Measurements from ENCODE around the gene LARP4B. TPM values are rescaled to one million over a fixed set of nuclear protein-coding genes. Genes with fewer than 3 reads are reported as not detected.

Gene LARP4B
- total and polyA plus RNA-seq, 2 of the 13 experiments (the other 11 are each of a cell fraction or from before 2014, with no cell fraction given), result 19.5 to 30.2 TPM

GRCh38 chr10:869171-869570 lies 62.3 kb downstream of the LARP4B start:
- Histone ChIP-seq H4K20me1 (ENCODE audit: insufficient read depth, low read length) (no peaks in the 10 kb centered on the region; the same call in 1 of the 2 replicates), H3K79me2 (ENCODE audit: insufficient read depth, low read length) (peaks cover 23% of the 10 kb centered on the region), H3K4me3 (replicated peaks in 1 of 3; ENCODE audit: insufficient read depth in 1 of 3, low read depth in 2 of 3, low read length in 3 of 3) (no peak overlapping the region), H3K9ac (ENCODE audit: insufficient read depth, low read depth, low read length) (no peak overlapping the region), H2AFZ (ENCODE audit: low read length) (no peak overlapping the region), H3K36me3 (replicated peaks in 1 of 2; ENCODE audit: control insufficient read depth in 1 of 2, insufficient read depth in 2 of 2, low read length in 2 of 2) (peaks cover 17 to 79% of the 10 kb centered on the region in 2 experiments; a peak in 4 of 5 replicates), H3K4me2 (ENCODE audit: low read depth, low read length) (no peak overlapping the region), H3K27me3 (ENCODE audit: control insufficient read depth in 1 of 2, insufficient read depth in 2 of 2, low read length in 2 of 2) (no peaks in the 10 kb centered on the region), H3K27ac (ENCODE audit: extremely low read length, insufficient read depth, low read length) (no peak overlapping the region), H3K9me3 (ENCODE audit: low read length) (no peaks in the 10 kb centered on the region), H3K4me1 (ENCODE audit: insufficient read depth, low read length) (no peaks in the 10 kb centered on the region)
- ATAC-seq (no peak), DNase-seq (ENCODE audit: low spot score) (no peak), FAIRE-seq (no peak)
- WGBS (ENCODE audit: low lambda C conversion rate), result 95% methylated on average over 3 of the region's 3 CpGs
- in situ Hi-C loops (cut with HindIII; ENCODE audit: extremely low pct_ligation_motif_present, low pct_unique_long_range_greater_than_20kb) (no loop called here), intact Hi-C loops (cut with micrococcal nuclease; ENCODE audit: unreplicated experiment) (no loop called here)
- BruUV-seq (replicated peaks), result no TSS peak
- ChIA-PET POLR2A (no interaction called here), CTCF (ENCODE audit: low intra/inter-chr PET ratio, low total read pairs) (no interaction called here)
- no peak for TF ChIP-seq MLX (CRISPR knock-in tag; IDR thresholded peaks at IDR 0.05)
- no peak for TF ChIP-seq SPEN (CRISPR knock-in tag; IDR thresholded peaks at IDR 0.05; ENCODE audit: low read depth)
- no peak for TF ChIP-seq KLF15 (CRISPR knock-in tag; IDR thresholded peaks at IDR 0.05; ENCODE audit: borderline replicate concordance)
- TF ChIP-seq ZSCAN25 (CRISPR knock-in tag; IDR thresholded peaks at IDR 0.05), result no peak
- TF ChIP-seq NFIC (IDR thresholded peaks at IDR 0.05; ENCODE audit: low read length), result no peak
- no peak for TF ChIP-seq HNRNPL (IDR thresholded peaks at IDR 0.05; ENCODE audit: low read depth, low read length)

GRCh38 chr10:867807-868206 lies 63.7 kb downstream of the LARP4B start:
- no peak overlapping the region for H3K27ac ChIP-seq (ENCODE audit: extremely low read length, insufficient read depth, low read length)
- peaks cover 19 to 81% of the 10 kb centered on the region in 2 experiments; a peak in 4 of 5 replicates for H3K36me3 ChIP-seq (replicated peaks in 1 of 2; ENCODE audit: control insufficient read depth in 1 of 2, insufficient read depth in 2 of 2, low read length in 2 of 2)
- ChIA-PET POLR2A (no interaction called here), CTCF (ENCODE audit: low intra/inter-chr PET ratio, low total read pairs) (no interaction called here)
- no peaks in the 10 kb centered on the region for H3K27me3 ChIP-seq (ENCODE audit: control insufficient read depth in 1 of 2, insufficient read depth in 2 of 2, low read length in 2 of 2)
- no peaks in the 10 kb centered on the region for H3K4me1 ChIP-seq (ENCODE audit: insufficient read depth, low read length)
- 98% methylated on average over 6 of the region's 6 CpGs for WGBS (ENCODE audit: low lambda C conversion rate)
- DNase-seq (ENCODE audit: low spot score) (no peak), ATAC-seq (no peak), FAIRE-seq (no peak)
- intact Hi-C loops (cut with micrococcal nuclease; ENCODE audit: unreplicated experiment), result no loop called here
- peaks cover 19% of the 10 kb centered on the region for H3K79me2 ChIP-seq (ENCODE audit: insufficient read depth, low read length)
- H3K4me3 ChIP-seq (replicated peaks in 1 of 3; ENCODE audit: insufficient read depth in 1 of 3, low read depth in 2 of 3, low read length in 3 of 3), result no peak overlapping the region
- in situ Hi-C loops (cut with HindIII; ENCODE audit: extremely low pct_ligation_motif_present, low pct_unique_long_range_greater_than_20kb), result no loop called here
- H4K20me1 ChIP-seq (ENCODE audit: insufficient read depth, low read length), result no peaks in the 10 kb centered on the region
- H3K9me3 ChIP-seq (ENCODE audit: low read length), result no peaks in the 10 kb centered on the region
- BruUV-seq (replicated peaks), result no TSS peak
- TF ChIP-seq FOXP1 (IDR thresholded peaks at IDR 0.05), result no peak
- TF ChIP-seq FOXP1 (CRISPR knock-in tag; IDR thresholded peaks at IDR 0.05), result no peak
- TF ChIP-seq ZNF614 (CRISPR knock-in tag; IDR thresholded peaks at IDR 0.05; ENCODE audit: borderline replicate concordance), result no peak
- no peak overlapping the region for H2AFZ ChIP-seq (ENCODE audit: low read length)
- H3K4me2 ChIP-seq (ENCODE audit: low read depth, low read length), result no peak overlapping the region
- no peak overlapping the region for H3K9ac ChIP-seq (ENCODE audit: insufficient read depth, low read depth, low read length)
